Cortex of kidney (tissue), 1 donor: Measurements from ENCODE around the gene SLC35E4.

ENCODE experiments used
- DNase-seq: peaks from one replicate; lab custom pipeline; 2025; lab: John Stamatoyannopoulos, UW

SLC35E4 gene

DNA sequence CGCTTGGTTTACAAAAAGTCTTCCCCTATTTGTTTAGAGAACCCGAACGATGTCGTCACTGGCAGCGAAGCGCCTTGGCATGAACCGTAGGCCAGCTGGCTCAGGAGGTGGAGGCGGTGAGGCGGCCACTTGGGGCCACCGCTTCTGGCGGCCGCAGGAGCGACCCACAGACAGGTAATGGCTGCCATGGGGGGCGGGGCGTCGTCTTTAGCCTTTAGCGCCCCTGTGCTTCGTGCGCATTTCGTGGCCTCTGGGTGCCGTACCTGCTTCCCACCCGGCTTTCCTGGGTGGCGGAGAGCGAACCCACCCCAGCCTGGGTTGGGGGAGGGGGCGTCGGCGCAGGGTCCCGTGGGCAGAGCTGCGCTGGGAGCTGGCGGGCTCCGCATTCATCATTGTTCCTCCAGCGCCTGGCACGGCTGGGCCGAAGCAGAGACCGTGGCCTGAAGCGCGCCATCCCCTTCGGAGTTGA lies 58.6 kb downstream of the SLC35E4 start:
- no peak for DNase-seq

DNA sequence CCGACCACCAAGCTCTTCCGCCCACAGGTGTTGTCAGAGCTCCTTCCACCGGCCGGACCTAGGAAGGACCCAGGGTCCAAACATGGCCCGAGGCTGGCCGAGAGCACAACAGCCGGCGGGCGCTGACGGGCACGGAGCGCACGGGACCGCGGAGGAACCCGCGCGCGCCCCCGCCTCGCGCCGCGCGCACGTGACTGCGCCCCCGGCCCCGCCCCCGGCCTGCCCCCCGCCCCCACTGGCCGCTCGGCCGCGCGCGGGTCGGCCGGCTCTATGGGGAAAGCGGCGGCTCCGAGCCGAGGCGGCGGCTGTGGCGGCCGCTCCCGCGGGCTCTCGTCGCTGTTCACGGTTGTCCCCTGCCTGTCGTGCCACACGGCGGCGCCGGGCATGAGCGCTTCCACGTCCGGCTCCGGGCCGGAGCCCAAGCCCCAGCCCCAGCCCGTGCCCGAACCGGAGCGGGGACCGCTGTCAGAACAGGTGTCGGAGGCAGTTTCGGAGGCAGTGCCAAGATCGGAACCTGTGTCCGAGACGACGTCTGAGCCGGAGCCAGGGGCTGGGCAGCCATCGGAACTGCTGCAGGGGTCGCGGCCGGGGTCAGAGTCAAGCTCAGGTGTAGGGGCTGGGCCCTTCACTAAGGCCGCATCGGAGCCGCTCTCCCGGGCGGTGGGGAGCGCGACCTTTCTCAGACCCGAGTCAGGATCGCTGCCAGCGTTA lies 59.2 kb downstream of the SLC35E4 start, which contains the start of gene OSBP2:
OSBP2 (plus strand) TSS at position 235 of the 711 bp plus-strand sequence; CDS start at position 271, 36 bp downstream.
- no peak for DNase-seq

DNA sequence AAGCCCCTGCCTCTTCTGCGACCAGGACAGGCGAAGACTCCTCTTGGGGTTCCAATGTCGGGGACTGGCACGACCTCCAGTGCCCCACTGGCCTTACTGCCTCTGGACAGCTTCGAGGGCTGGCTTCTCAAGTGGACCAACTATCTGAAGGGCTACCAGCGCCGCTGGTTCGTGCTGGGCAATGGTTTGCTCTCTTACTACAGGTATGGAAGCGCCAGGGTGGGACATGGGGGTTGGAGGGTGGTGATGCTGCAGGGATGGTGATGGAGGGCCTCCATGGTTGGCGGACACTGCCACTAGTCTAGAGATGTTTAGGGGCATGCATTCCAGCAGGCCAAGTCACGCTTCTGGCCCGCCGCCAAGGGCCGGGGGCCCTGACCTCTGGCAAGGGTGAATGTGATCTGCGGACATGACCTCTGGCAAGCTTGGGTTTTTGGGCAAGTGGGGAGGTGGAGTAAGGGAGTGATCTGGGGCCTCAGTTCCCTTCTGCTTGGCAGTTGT lies 59.8 kb downstream of the SLC35E4 start:
- no peak for DNase-seq

DNA sequence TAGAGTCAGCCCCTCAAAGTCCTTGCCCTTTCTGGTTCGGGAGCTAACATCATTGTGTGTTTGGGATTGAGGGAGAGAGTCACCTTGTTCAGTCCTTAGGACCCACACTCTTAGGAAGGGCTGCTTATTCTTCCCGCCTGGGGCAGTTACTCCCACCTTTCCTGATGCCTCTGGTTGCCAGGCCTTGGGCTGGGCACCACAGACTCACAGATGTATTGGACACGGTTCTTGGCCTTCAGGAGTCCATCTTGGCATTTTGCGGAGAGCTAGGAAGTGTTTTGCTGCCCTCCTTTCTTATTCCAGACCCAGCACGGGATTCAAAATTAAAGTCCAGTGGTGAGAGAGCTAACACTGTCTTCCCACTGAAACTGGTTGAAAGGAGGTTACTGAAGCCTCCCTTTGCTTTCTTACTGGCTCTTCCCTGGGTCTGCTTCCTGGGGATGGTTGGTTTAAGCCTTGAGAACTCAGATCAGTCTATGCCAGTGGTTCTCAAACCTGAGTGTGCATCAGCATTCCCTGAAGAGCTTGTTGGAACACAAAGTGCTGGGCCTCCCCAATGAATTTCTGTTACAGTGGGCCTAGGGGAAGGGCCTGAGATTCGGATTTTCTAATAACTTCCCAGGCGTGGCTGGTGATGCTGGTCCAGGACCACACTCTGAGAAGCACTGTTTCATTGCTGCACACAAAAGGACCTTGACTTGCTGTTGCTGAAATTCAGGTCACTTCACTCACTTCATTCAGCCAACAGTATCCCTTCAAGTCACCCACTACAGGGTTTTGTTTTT lies 60.5 kb downstream of the SLC35E4 start:
- no peak for DNase-seq
